ENCODE measurements around the gene KCTD5.

The KCTD5 gene

GRCh38 chr16:2749476-2749875 is 67.2 kb downstream of the KCTD5 start:
- no peak overlapping the region for H3K27ac Mint-ChIP-seq

GRCh38 chr16:2749936-2750335 is 67.6 kb downstream of the KCTD5 start:
- Mint-ChIP-seq H3K27ac (peak overlapping the region; percentile 99), H3K9me3 (no peaks in the 10 kb centered on the region), H3K27me3 (no peaks in the 10 kb centered on the region), H3K36me3 (ENCODE audit: low read depth) (peaks cover 37% of the 10 kb centered on the region), H3K4me3 (no peak overlapping the region), H3K4me1 (ENCODE audit: low read depth) (peaks cover 39% of the 10 kb centered on the region)

More at GRCh38 chr16:2749476-2749875, 67.2 kb downstream of the KCTD5 start:
- Mint-ChIP-seq H3K9me3 (no peaks in the 10 kb centered on the region), H3K4me1 (ENCODE audit: low read depth) (peaks cover 35% of the 10 kb centered on the region), H3K36me3 (ENCODE audit: low read depth) (peaks cover 32% of the 10 kb centered on the region), H3K4me3 (no peak overlapping the region), H3K27me3 (no peaks in the 10 kb centered on the region)

- Mint-ChIP-seq H3K36me3 (ENCODE audit: low read depth) (peaks cover 52% of the 10 kb centered on the region), H3K27me3 (no peaks in the 10 kb centered on the region), H3K4me3 (peak overlapping the region; percentile 97), H3K9me3 (no peaks in the 10 kb centered on the region), H3K27ac (peak overlapping the region; percentile 99), H3K4me1 (ENCODE audit: low read depth) (peaks cover 54% of the 10 kb centered on the region)
Measured at GRCh38 chr16:2751577-2752034, 69.3 kb downstream of the KCTD5 start.

GRCh38 chr16:2752035-2752849 is 69.9 kb downstream of the KCTD5 start, which contains the start of gene SRRM2:
Gene SRRM2, plus strand, starts transcription at chr16:2752638. Its CDS starts 3,727 bp downstream, at chr16:2756365.
- H3K4me3 Mint-ChIP-seq = peak within 1 kb of the TSS; percentile 97
- H3K4me1 Mint-ChIP-seq (ENCODE audit: low read depth) = peaks cover 59% of the 10 kb centered on the region
- no peaks in the 10 kb centered on the region for H3K9me3 Mint-ChIP-seq
- H3K27ac Mint-ChIP-seq = peak within 1 kb of the TSS; percentile 99
- peaks cover 59% of the 10 kb centered on the region for H3K36me3 Mint-ChIP-seq (ENCODE audit: low read depth)
- H3K27me3 Mint-ChIP-seq = no peaks in the 10 kb centered on the region

GRCh38 chr16:2752850-2753732 is 70.8 kb downstream of the KCTD5 start:
- H3K4me3 Mint-ChIP-seq = peak overlapping the region; percentile 97
- H3K4me1 Mint-ChIP-seq (ENCODE audit: low read depth) = peaks cover 66% of the 10 kb centered on the region
- H3K27ac Mint-ChIP-seq = peak overlapping the region; percentile 96

GRCh38 chr16:2753733-2754020 is 71.4 kb downstream of the KCTD5 start:
- Mint-ChIP-seq H3K4me3 (peak overlapping the region; percentile 97), H3K36me3 (ENCODE audit: low read depth) (peaks cover 73% of the 10 kb centered on the region), H3K4me1 (ENCODE audit: low read depth) (peaks cover 68% of the 10 kb centered on the region), H3K27me3 (no peaks in the 10 kb centered on the region), H3K27ac (peak overlapping the region; percentile 96), H3K9me3 (no peaks in the 10 kb centered on the region)

More at GRCh38 chr16:2752850-2753732, 70.8 kb downstream of the KCTD5 start:
- Mint-ChIP-seq H3K36me3 (ENCODE audit: low read depth) (peaks cover 67% of the 10 kb centered on the region), H3K27me3 (no peaks in the 10 kb centered on the region), H3K9me3 (no peaks in the 10 kb centered on the region)

- Mint-ChIP-seq H3K27ac (peak overlapping the region; percentile 96), H3K27me3 (no peaks in the 10 kb centered on the region), H3K4me3 (peak overlapping the region; percentile 97), H3K9me3 (no peaks in the 10 kb centered on the region), H3K4me1 (ENCODE audit: low read depth) (peaks cover 72% of the 10 kb centered on the region), H3K36me3 (ENCODE audit: low read depth) (peaks cover 81% of the 10 kb centered on the region)
Measured at GRCh38 chr16:2755158-2755557, 72.8 kb downstream of the KCTD5 start.

GRCh38 chr16:2756288-2757015 is 74.1 kb downstream of the KCTD5 start:
- Mint-ChIP-seq H3K27ac (peak overlapping the region; percentile 45), H3K9me3 (no peaks in the 10 kb centered on the region), H3K4me1 (ENCODE audit: low read depth) (peaks cover 62% of the 10 kb centered on the region), H3K36me3 (ENCODE audit: low read depth) (peaks cover 83% of the 10 kb centered on the region), H3K4me3 (peak overlapping the region; percentile 12), H3K27me3 (no peaks in the 10 kb centered on the region)

GRCh38 chr16:2757344-2757743 is 75.0 kb downstream of the KCTD5 start:
- H3K4me3 Mint-ChIP-seq = no peak overlapping the region
- H3K27ac Mint-ChIP-seq = peak overlapping the region; percentile 53
- H3K4me1 Mint-ChIP-seq (ENCODE audit: low read depth) = peaks cover 54% of the 10 kb centered on the region
- H3K36me3 Mint-ChIP-seq (ENCODE audit: low read depth) = peaks cover 90% of the 10 kb centered on the region
- no peaks in the 10 kb centered on the region for H3K9me3 Mint-ChIP-seq
- no peaks in the 10 kb centered on the region for H3K27me3 Mint-ChIP-seq
